Activated CD4-positive, alpha-beta T cell treated with anti-CD3 and anti-CD28 coated beads for 36 hours (primary cell): ENCODE results near the gene CSPG4. TPM values are rescaled to one million over a fixed set of nuclear protein-coding genes. Genes with fewer than 3 reads are reported as not detected.

ENCODE experiments used
- ATAC-seq: fragments of 200-7000 bp; cut with Tn5 transposase; one replicate; pipeline ENCODE4 v1.10.0; 2021; ENCODE audit warnings: mild to moderate bottlenecking, moderate library complexity
- CTCF ChIA-PET: fragments of 350-600 bp; sonication (Branson Sonifier 250); formaldehyde crosslinking; loops from one replicate; lab custom pipeline; 2021; ENCODE audit warnings: antibody characterized with exemption; lab: Charles Lee
- POLR2A ChIA-PET: fragments of 350-600 bp; sonication (Branson Sonifier 250); formaldehyde crosslinking; loops from one replicate; lab custom pipeline; 2021; ENCODE audit warnings: antibody characterized with exemption, inconsistent platforms; lab: Charles Lee
- DNase-seq: peaks from one replicate; pipeline ENCODE4 v3.0.0-alpha.2; 2020
- H3K27ac Mint-ChIP-seq: one replicate; pipeline ENCODE4 v1.8.0; 2021; ENCODE audit warnings: mixed read lengths
- H3K27me3 Mint-ChIP-seq: one replicate; pipeline ENCODE4 v1.8.0; 2021; ENCODE audit warnings: mixed read lengths
- H3K36me3 Mint-ChIP-seq: one replicate; pipeline ENCODE4 v1.8.0; 2021; ENCODE audit warnings: low read depth, mixed read lengths
- H3K4me1 Mint-ChIP-seq: one replicate; pipeline ENCODE4 v1.8.0; 2021; ENCODE audit warnings: mixed read lengths
- H3K4me3 Mint-ChIP-seq: one replicate; pipeline ENCODE4 v1.8.0; 2021; ENCODE audit warnings: mild to moderate bottlenecking, moderate library complexity, mixed read lengths
- H3K9me3 Mint-ChIP-seq: one replicate; pipeline ENCODE4 v1.8.0; 2021; ENCODE audit warnings: low read depth, mixed read lengths
- intact Hi-C, 2 experiments: fragments of 100-400 bp; cut with DNase I in 1 of 2; cut with micrococcal nuclease in 1 of 2; formaldehyde crosslinking; loops; one replicate each; pipeline versions ENCODE4 v1.14.2 to v1.15.1; 2022 to 2024; cut with DNase I, micrococcal nuclease
- total RNA-seq, 2 experiments: library from RNA; stranded (reverse); gene quantifications; one replicate each; pipeline ENCODE4 v1.2.3, GENCODE V29; 2021

Gene CSPG4
- total RNA-seq, 2 experiments from 2014 or later: not detected

DNA sequence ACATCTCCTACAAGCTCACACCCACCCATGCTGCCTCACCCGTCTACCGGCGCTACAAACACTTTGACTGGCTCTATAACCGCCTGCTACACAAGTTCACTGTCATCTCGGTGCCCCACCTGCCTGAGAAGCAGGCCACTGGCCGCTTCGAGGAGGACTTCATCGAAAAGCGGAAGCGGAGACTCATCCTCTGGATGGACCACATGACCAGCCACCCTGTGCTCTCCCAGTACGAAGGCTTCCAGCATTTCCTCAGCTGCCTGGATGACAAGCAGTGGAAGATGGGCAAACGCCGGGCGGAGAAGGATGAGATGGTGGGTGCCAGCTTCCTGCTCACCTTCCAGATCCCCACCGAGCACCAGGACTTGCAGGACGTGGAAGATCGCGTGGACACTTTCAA, 62.8 kb downstream of the CSPG4 start:
- no peak overlapping the region for H3K27ac Mint-ChIP-seq
- intact Hi-C loops: loop anchor here (5.0 to 10.0 kb wide), 3 partner anchors 32 to 1035 kb away; partner anchors contain the start of genes C15orf39 (in 1 of the 2) and CLK3 (in 1 of the 2)
- H3K4me3 Mint-ChIP-seq: peak overlapping the region; percentile 16
- no peak for DNase-seq
- POLR2A ChIA-PET: interaction anchor here (0.6 kb wide), 2 partner anchors 24 to 196 kb away, joined by 3 to 6 read pairs; partner anchors contain the start of gene SNUPN
- H3K9me3 Mint-ChIP-seq: no peaks in the 10 kb centered on the region
- no peaks in the 10 kb centered on the region for H3K36me3 Mint-ChIP-seq
- H3K27me3 Mint-ChIP-seq: no peaks in the 10 kb centered on the region
- ATAC-seq: no peak
- CTCF ChIA-PET: interaction anchor here (0.6 to 2.4 kb wide), 3 partner anchors 10 to 744 kb away, joined by 3 to 11 read pairs (median 3); partner anchors contain the start of gene IMP3
- peaks cover 20% of the 10 kb centered on the region for H3K4me1 Mint-ChIP-seq

DNA sequence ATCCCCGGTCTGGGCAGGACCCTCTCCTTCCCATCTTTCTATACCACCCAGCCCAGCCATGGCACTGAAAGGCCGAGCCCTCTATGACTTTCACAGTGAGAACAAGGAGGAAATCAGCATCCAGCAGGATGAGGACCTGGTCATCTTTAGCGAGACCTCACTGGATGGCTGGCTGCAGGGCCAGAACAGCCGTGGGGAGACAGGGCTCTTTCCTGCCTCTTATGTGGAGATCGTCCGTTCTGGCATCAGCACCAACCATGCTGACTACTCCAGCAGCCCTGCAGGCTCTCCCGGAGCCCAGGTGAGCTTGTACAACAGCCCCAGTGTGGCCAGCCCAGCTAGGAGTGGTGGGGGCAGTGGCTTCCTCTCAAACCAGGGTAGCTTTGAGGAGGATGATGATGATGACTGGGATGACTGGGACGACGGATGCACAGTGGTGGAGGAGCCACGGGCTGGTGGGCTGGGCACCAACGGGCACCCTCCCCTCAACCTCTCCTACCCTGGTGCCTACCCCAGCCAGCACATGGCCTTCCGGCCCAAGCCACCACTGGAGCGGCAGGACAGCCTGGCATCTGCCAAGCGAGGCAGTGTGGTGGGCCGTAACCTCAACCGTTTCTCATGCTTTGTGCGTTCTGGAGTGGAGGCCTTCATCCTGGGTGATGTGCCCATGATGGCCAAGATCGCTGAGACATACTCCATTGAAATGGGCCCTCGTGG, 63.4 kb downstream of the CSPG4 start:
- Mint-ChIP-seq H3K27me3 (no peaks in the 10 kb centered on the region), H3K4me3 (peak overlapping the region; percentile 76), H3K27ac (no peak overlapping the region), H3K36me3 (no peaks in the 10 kb centered on the region), H3K4me1 (peaks cover 20% of the 10 kb centered on the region), H3K9me3 (no peaks in the 10 kb centered on the region)
- ChIA-PET POLR2A (interaction anchor here (0.6 kb wide), 2 partner anchors 24 to 195 kb away, joined by 3 to 6 read pairs; partner anchors contain the start of gene SNUPN), CTCF (interaction anchor here (1.3 to 2.4 kb wide), 2 partner anchors 9 to 51 kb away, joined by 3 to 11 read pairs; partner anchors contain the start of gene IMP3)
- intact Hi-C loops: loop anchor here (5.0 to 10.0 kb wide), 3 partner anchors 33 to 1034 kb away; partner anchors contain the start of genes C15orf39 (in 1 of the 2) and CLK3 (in 1 of the 2)
- ATAC-seq (no peak), DNase-seq (no peak)

DNA sequence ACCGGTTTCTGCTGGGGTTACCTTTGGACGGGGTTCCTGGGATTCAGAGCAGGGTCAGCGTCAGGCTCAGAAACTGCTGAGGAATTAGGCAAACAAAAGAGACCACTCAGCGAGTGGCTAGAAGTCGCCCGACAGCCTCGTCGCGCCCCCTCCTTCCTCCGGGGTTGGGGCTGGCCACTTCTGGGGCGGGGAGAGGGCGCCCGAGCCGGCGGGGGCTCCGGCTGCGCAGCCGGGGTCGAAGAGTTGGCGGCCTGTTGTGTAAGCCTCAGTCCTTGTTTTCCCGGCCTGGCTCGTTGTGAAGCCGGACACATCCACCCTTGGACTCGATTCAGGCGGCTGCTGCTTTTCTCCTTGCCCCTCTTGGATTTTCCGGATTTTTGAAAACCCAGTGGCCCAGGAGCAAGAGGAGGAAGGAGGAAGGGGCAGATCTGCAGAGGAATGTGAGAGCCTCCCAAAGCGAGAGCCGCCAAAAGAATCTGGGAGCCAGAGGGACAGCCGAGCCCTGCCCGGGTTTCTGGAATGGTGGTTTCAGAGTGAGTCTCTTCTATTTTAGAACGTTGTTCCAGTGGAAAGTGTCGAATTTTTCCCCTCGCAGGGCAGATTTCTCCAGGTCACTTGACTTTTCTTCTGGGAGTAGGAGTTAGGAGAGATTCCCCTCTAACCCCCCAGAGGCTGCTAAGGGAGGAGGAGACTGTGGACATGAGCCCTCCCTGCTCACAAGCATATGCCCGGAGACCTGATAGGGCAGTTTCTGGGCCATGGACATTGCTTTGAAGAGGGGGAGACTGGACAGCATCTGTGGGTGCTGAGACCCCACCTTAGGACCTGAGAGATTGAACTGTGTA, 64.3 kb downstream of the CSPG4 start:
- H3K27me3 Mint-ChIP-seq: no peaks in the 10 kb centered on the region
- ATAC-seq: no peak

DNA sequence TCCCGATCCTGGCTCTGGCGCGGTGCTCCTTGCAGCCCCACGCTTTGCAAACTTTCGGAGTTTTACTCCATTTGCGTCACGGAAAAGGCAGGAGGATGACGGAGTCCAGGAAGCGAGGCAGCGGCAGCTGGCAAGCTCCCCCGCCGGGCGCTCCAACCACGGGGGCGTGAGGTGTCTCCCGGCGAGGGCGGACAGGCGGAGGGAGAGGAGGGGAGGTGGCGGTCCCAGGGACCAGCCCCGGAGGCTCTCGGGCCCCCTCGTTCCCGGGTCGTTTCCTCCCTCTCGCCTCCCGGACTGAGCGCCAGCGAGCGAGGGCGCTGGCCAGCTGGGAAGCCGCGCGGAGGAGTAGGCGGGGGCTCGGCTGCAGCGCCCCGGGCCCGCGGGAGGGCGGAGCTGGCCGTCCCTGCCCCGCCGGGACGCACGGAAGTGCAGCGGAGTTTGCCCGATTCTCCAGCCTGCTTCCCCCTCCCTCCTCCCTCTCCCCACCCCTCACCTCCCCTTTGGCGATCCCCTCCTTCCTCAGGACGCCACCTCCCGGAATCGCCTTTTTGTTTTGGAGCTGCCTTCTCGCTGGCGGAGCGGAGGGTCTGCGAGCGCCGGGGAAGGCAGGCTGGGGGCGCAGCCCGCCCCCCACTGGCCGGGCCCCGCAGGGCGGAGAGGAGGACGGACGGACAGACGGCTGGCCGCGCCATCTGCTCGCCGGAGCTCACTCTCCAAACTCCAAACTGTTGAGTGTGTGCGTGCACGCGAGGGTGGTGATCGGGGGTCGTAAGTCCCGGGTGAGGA, 65.1 kb downstream of the CSPG4 start, which contains the start of gene SNX33:
TSS of gene SNX33 (plus strand) at position 543 of the 786 bp plus-strand sequence. CDS start 1,191 bp downstream, outside the sequence.
- Mint-ChIP-seq H3K27ac (peak within 1 kb of the TSS; percentile 58), H3K4me3 (peak within 1 kb of the TSS; percentile 76), H3K9me3 (no peaks in the 10 kb centered on the region), H3K4me1 (peaks cover 20% of the 10 kb centered on the region), H3K27me3 (no peaks in the 10 kb centered on the region), H3K36me3 (no peaks in the 10 kb centered on the region)
- intact Hi-C loops: loop anchor here (5.0 to 10.0 kb wide), 3 partner anchors 35 to 1033 kb away; partner anchors contain the start of genes C15orf39 (in 1 of the 2) and CLK3 (in 1 of the 2)
- ATAC-seq (peak; percentile 65), DNase-seq (peak; percentile 78)
- ChIA-PET POLR2A (interaction anchor here (0.6 to 1.6 kb wide), 8 partner anchors 22 to 439 kb away, joined by 3 to 5 read pairs (median 3); partner anchors contain the start of gene SNUPN), CTCF (interaction anchor here (0.7 to 2.5 kb wide), 13 partner anchors 22 to 444 kb away, joined by 3 to 13 read pairs (median 4); partner anchors contain the start of genes MAN2C1 and SNUPN)

More for the DNA sequence above, 64.3 kb downstream of the CSPG4 start:
- POLR2A ChIA-PET: interaction anchor here (0.6 to 1.6 kb wide), 4 partner anchors 195 to 432 kb away, joined by 3 to 5 read pairs (median 3); no protein-coding TSS in a partner anchor
- Mint-ChIP-seq H3K36me3 (no peaks in the 10 kb centered on the region), H3K27ac (peak overlapping the region; percentile 58), H3K4me1 (peaks cover 20% of the 10 kb centered on the region), H3K9me3 (no peaks in the 10 kb centered on the region), H3K4me3 (peak overlapping the region; percentile 76)
- intact Hi-C loops: loop anchor here (5.0 to 10.0 kb wide), 3 partner anchors 34 to 1034 kb away; partner anchors contain the start of genes C15orf39 (in 1 of the 2) and CLK3 (in 1 of the 2)
- peak; percentile 30 for DNase-seq
- CTCF ChIA-PET: interaction anchor here (0.7 to 2.5 kb wide), 7 partner anchors 22 to 445 kb away, joined by 3 to 13 read pairs (median 4); partner anchors contain the start of genes MAN2C1 and SNUPN

DNA sequence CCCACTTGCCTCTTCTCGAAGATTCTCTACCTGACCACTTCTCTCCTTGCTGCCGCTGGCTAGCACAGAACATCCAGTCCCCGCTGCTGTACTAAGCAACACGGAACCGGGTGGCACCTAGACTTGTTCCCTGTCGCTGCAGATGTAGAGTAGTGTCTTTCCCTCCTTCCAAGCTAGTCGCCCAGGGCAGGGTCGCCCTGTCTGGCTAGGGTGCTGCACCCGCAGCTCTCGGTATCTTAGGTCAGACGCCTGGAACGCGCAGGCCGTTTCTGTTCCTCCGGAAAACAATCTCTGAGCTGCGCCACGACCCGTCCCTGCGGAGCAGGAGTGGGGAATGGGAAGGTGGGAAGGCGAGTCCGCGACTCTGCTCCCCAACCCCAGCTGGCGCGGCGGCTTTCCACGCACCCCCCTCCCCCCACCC, 65.7 kb downstream of the CSPG4 start:
- Mint-ChIP-seq H3K9me3 (no peaks in the 10 kb centered on the region), H3K36me3 (no peaks in the 10 kb centered on the region), H3K27ac (peak overlapping the region; percentile 58), H3K27me3 (no peaks in the 10 kb centered on the region), H3K4me3 (peak overlapping the region; percentile 76), H3K4me1 (peaks cover 18% of the 10 kb centered on the region)
- ChIA-PET CTCF (interaction anchor here (0.9 to 2.5 kb wide), 12 partner anchors 21 to 443 kb away, joined by 3 to 13 read pairs (median 4); partner anchors contain the start of genes MAN2C1 and SNUPN), POLR2A (interaction anchor here (0.6 to 1.6 kb wide), 6 partner anchors 19 to 439 kb away, joined by 3 to 7 read pairs (median 4); partner anchors contain the start of gene SNUPN)
- DNase-seq (peak; percentile 27), ATAC-seq (peak; percentile 22)
- intact Hi-C loops: loop anchor here (5.0 to 10.0 kb wide), 3 partner anchors 35 to 1032 kb away; partner anchors contain the start of genes C15orf39 (in 1 of the 2) and CLK3 (in 1 of the 2)

DNA sequence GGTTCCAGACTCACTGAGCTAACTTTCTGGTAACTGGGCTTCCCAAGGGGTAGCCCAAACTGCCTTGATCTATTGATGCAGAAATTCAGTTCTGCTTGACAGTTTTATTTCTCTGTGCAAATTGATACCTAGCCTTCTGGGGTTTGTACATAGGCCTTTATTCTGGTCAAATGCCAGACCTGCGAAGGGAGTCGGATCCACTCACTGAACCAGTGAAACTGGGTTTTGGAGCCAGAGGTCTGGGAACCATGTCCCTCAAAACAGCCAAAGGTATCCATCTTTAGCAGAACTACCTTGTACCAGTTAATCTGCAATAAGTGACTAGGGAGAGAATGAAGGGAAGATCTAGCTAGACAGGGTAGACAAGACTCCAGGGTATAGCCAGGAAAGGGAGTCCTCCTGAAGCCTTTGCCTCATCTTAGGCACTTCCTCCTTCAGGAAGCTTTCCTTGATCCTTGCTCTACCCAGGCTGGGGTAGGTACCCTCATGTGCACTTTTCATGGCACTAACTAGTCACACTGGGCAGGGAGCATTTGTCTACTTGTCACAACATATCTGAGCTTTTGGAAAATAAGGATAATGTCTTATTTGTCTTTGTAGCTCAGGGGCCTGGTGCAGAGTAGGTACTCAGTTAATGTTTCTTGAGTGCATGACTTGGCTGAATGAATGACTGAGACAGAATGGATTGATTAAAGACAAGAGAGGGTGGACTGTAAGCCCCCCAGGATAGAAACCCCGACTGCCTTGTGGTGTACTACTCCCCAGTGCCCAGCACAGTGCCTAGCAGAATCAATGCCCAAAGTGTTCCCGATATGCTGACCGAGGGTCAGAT, 66.3 kb downstream of the CSPG4 start:
- H3K27me3 Mint-ChIP-seq: no peaks in the 10 kb centered on the region
- intact Hi-C loops: loop anchor here (5.0 to 10.0 kb wide), 3 partner anchors 36 to 1032 kb away; partner anchors contain the start of genes C15orf39 (in 1 of the 2) and CLK3 (in 1 of the 2)
- H3K27ac Mint-ChIP-seq: peak overlapping the region; percentile 58
- no peaks in the 10 kb centered on the region for H3K9me3 Mint-ChIP-seq
- DNase-seq (no peak), ATAC-seq (no peak)
- ChIA-PET CTCF (interaction anchor here (1.0 to 2.5 kb wide), 8 partner anchors 20 to 279 kb away, joined by 3 to 13 read pairs (median 5); partner anchors contain the start of genes MAN2C1 and SNUPN), POLR2A (interaction anchor here (0.6 to 1.6 kb wide), 3 partner anchors 18 to 194 kb away, joined by 5 to 7 read pairs (median 5); partner anchors contain the start of gene SNUPN)
- peak overlapping the region; percentile 76 for H3K4me3 Mint-ChIP-seq
- peaks cover 15% of the 10 kb centered on the region for H3K4me1 Mint-ChIP-seq
- no peaks in the 10 kb centered on the region for H3K36me3 Mint-ChIP-seq

DNA sequence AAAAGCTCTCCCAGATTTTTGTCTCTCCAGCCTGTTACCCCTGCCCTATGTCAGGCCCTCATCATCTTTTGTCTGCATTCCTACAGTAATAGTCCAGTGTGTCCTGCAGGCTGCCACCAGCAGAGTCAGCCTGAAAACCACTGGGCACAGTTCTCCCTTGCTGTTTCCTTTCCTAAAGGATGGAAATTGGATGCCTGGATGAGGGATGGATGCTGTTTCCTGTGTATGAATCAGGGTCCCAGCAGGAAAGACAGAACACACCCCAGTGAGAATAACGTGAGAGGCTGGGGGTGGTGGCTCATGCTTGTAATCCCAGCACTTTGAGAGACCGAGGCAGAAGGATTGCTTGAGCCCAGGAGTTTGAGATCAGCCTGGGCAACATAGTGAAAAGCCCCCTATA, 68.3 kb downstream of the CSPG4 start:
- ChIA-PET CTCF (interaction anchor here (1.1 kb wide), 1 partner anchor 47 kb away, joined by 3 read pairs; no protein-coding TSS in a partner anchor), POLR2A (no interaction called here)
- H3K36me3 Mint-ChIP-seq: peaks cover 3% of the 10 kb centered on the region
- no peak overlapping the region for H3K27ac Mint-ChIP-seq
- ATAC-seq (no peak), DNase-seq (no peak)
- H3K4me1 Mint-ChIP-seq: peaks cover 13% of the 10 kb centered on the region
- H3K4me3 Mint-ChIP-seq: no peak overlapping the region
- H3K27me3 Mint-ChIP-seq: no peaks in the 10 kb centered on the region
- H3K9me3 Mint-ChIP-seq: no peaks in the 10 kb centered on the region
- intact Hi-C loops: loop anchor here (10.0 kb wide), 2 partner anchors 440 to 1030 kb away; partner anchors contain the start of genes C15orf39 (in 1 of the 2) and CLK3 (in 1 of the 2)

DNA sequence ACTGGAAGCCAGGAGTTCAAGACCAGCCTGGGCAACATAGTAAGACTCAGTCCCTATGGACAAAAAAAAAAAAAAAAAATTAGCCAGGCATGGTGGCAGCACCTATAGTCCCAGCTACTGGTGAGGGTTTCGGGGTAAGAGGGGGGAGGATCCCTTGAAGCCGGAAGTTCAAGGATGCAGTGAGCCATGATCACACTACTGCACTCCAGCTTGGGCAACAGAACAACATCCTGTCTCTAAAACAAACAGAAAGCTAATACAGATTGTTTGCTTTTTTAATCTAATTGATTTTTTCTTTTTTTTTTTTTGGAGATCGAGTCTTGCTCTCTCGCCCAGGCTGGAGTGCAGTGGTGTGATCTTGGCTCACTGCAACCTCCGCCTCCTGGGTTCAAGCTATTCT, 71.0 kb downstream of the CSPG4 start:
- Mint-ChIP-seq H3K27me3 (no peaks in the 10 kb centered on the region), H3K9me3 (no peaks in the 10 kb centered on the region)
- CTCF ChIA-PET: interaction anchor here (0.7 to 3.3 kb wide), 5 partner anchors 15 to 273 kb away, joined by 3 to 37 read pairs (median 15); partner anchors contain the start of genes MAN2C1 and SNUPN

More for the DNA sequence above, 71.0 kb downstream of the CSPG4 start:
- Mint-ChIP-seq H3K36me3 (peaks cover 28% of the 10 kb centered on the region), H3K4me1 (peaks cover 24% of the 10 kb centered on the region), H3K4me3 (no peak overlapping the region), H3K27ac (no peak overlapping the region)
- ATAC-seq: no peak
- POLR2A ChIA-PET: interaction anchor here (0.7 to 4.6 kb wide), 2 partner anchors 8 to 189 kb away, joined by 4 to 47 read pairs; partner anchors contain the start of gene SIN3A
- no peak for DNase-seq
- intact Hi-C loops: loop anchor here (10.0 kb wide), 2 partner anchors 437 to 1027 kb away; partner anchors contain the start of genes C15orf39 (in 1 of the 2) and CLK3 (in 1 of the 2)
